Common myeloid progenitor, CD34-positive (primary cell): ENCODE data around the gene ARMC9.
"Not testable (repeated sequence)": the region's sequence is repeated elsewhere in the genome, so short reads cannot be mapped to it uniquely, and the experiment has no call there.

ENCODE experiments used
- CTCF ChIA-PET: fragments of 350-600 bp; sonication (Branson Sonifier 250); formaldehyde crosslinking; loops from one replicate; lab custom pipeline; 2021; ENCODE audit warnings: antibody characterized with exemption; lab: Charles Lee
- POLR2A ChIA-PET: fragments of 350-600 bp; sonication (Branson Sonifier 250); formaldehyde crosslinking; loops from one replicate; lab custom pipeline; 2021; ENCODE audit warnings: antibody characterized with exemption; lab: Charles Lee
- DNase-seq, 3 donors: peaks; one replicate each; pipeline versions ENCODE4 v3.0.0 to v3.0.0-alpha.2; 2013
- H3K27ac ChIP-seq, 2 experiments: 1 replicate in 1 of 2; 2 replicates in 1 of 2; pipeline ENCODE4 v1.7.0; 2013; ENCODE audit warnings: inconsistent platforms in 2 of 2, low read length in 2 of 2, mild to moderate bottlenecking in 2 of 2, low read depth in 1 of 2, moderate library complexity in 1 of 2; ENCODE audit not compliant: severe bottlenecking in 2 of 2, insufficient read depth in 1 of 2, poor library complexity in 1 of 2
- H3K27me3 ChIP-seq, 5 experiments: replicated peaks in 2 of 5; 1 replicate in 3 of 5; 2 replicates in 2 of 5; pipeline versions ENCODE4 v1.6.1 to v1.7.0; 2013; ENCODE audit warnings: low read length in 4 of 5, mild to moderate bottlenecking in 2 of 5, moderate library complexity in 2 of 5, inconsistent platforms in 1 of 5; ENCODE audit not compliant: insufficient read depth in 5 of 5, control insufficient read depth in 4 of 5
- H3K36me3 ChIP-seq, 4 experiments: 1 replicate in 2 of 4; 2 replicates in 2 of 4; pipeline versions ENCODE4 v1.6.1 to v1.7.0; 2013; ENCODE audit warnings: low read length in 3 of 4, control low read depth in 1 of 4, mild to moderate bottlenecking in 1 of 4; ENCODE audit not compliant: control insufficient read depth in 4 of 4, insufficient read depth in 4 of 4
- H3K4me1 ChIP-seq, 4 experiments: 1 replicate in 3 of 4; 2 replicates in 1 of 4; pipeline versions ENCODE4 v1.6.1 to v1.7.1; 2013; ENCODE audit warnings: low read length in 3 of 4, mild to moderate bottlenecking in 3 of 4, control low read depth in 1 of 4, inconsistent platforms in 1 of 4, moderate library complexity in 1 of 4; ENCODE audit not compliant: control insufficient read depth in 4 of 4, insufficient read depth in 4 of 4; ENCODE audit errors: control extremely low read depth in 1 of 4
- H3K4me3 ChIP-seq, 7 experiments: 1 replicate in 4 of 7; 2 replicates in 3 of 7; pipeline versions ENCODE4 v1.5.1 to v1.7.0; 2013; ENCODE audit warnings: mild to moderate bottlenecking in 7 of 7, low read length in 6 of 7, moderate library complexity in 6 of 7, inconsistent platforms in 2 of 7, low read depth in 2 of 7, control low read depth in 1 of 7; ENCODE audit not compliant: insufficient read depth in 4 of 7, control insufficient read depth in 1 of 7; ENCODE audit errors: extremely low read depth in 1 of 7
- H3K9me3 ChIP-seq, 5 experiments: 1 replicate in 4 of 5; 2 replicates in 1 of 5; pipeline versions ENCODE4 v1.6.1 to v1.7.1; 2013; ENCODE audit warnings: low read length in 4 of 5, mild to moderate bottlenecking in 2 of 5, inconsistent platforms in 1 of 5, low read depth in 1 of 5, moderate library complexity in 1 of 5; ENCODE audit not compliant: control insufficient read depth in 4 of 5, insufficient read depth in 2 of 5; ENCODE audit errors: control extremely low read depth in 1 of 5
- WGBS: methylation state at CpG from one replicate; pipeline ENCODE4 v1.1.5; 2013; ENCODE audit not compliant: insufficient coverage; 5-methylcytosine and 5-hydroxymethylcytosine counted together

Gene ARMC9

GRCh38 chr2:231191896-231192872, 6.2 kb upstream of the ARMC9 start:
- no peak overlapping the region for H3K27ac ChIP-seq
- 94% methylated on average over 8 of the region's 19 CpGs for WGBS
- peak in 1 of 3 donors; percentile 13 for DNase-seq
- POLR2A ChIA-PET, result interaction anchor here (0.7 kb wide), 1 partner anchor 152 kb away, joined by 3 read pairs; no protein-coding TSS in a partner anchor
- CTCF ChIA-PET, result interaction anchor here (0.7 to 1.4 kb wide), 7 partner anchors 10 to 220 kb away, joined by 3 to 4 read pairs (median 3); no protein-coding TSS in a partner anchor
- H3K36me3 ChIP-seq, result no peaks in the 10 kb centered on the region
- H3K9me3 ChIP-seq, result peaks cover 0 to 1% (median 0%) of the 10 kb centered on the region in 5 experiments
- no peak overlapping the region for H3K4me3 ChIP-seq
- peaks cover 0 to 5% (median 2%) of the 10 kb centered on the region in 4 experiments for H3K4me1 ChIP-seq
- H3K27me3 ChIP-seq, result peaks cover 3 to 17% (median 7%) of the 10 kb centered on the region in 5 experiments

- Histone ChIP-seq H3K9me3 (peaks cover 0 to 1% (median 0%) of the 10 kb centered on the region in 5 experiments), H3K27me3 (peaks cover 3 to 17% (median 7%) of the 10 kb centered on the region in 5 experiments), H3K36me3 (no peaks in the 10 kb centered on the region), H3K4me1 (peaks cover 0 to 11% (median 8%) of the 10 kb centered on the region in 4 experiments), H3K4me3 (no peak overlapping the region), H3K27ac (no peak overlapping the region)
- 100% methylated on average over 2 of the region's 3 CpGs for WGBS
- ChIA-PET CTCF (interaction anchor here (0.7 to 1.0 kb wide), 2 partner anchors 11 to 219 kb away, joined by 3 to 4 read pairs; no protein-coding TSS in a partner anchor), POLR2A (no interaction called here)
- no peak for DNase-seq
These were observed 5.2 kb upstream of the ARMC9 start for GRCh38 chr2:231193216-231193615.

- WGBS, result 100% methylated on average over 3 of the region's 5 CpGs
- POLR2A ChIA-PET, result no interaction called here
- CTCF ChIA-PET, result interaction anchor here (0.7 to 2.4 kb wide), 3 partner anchors 10 to 874 kb away, joined by 3 to 7 read pairs (median 3); no protein-coding TSS in a partner anchor
- peaks cover 0 to 16% (median 15%) of the 10 kb centered on the region in 4 experiments for H3K4me1 ChIP-seq
- no peak overlapping the region for H3K4me3 ChIP-seq
- peaks cover 0 to 1% (median 0%) of the 10 kb centered on the region in 5 experiments for H3K9me3 ChIP-seq
- H3K27me3 ChIP-seq, result peaks cover 0 to 3% (median 2%) of the 10 kb centered on the region in 5 experiments
- no peak overlapping the region for H3K27ac ChIP-seq
- no peaks in the 10 kb centered on the region for H3K36me3 ChIP-seq
- no peak for DNase-seq
These were observed 1.8 kb upstream of the ARMC9 start for GRCh38 chr2:231196592-231196991.

GRCh38 chr2:231197196-231197595, 1.2 kb upstream of the ARMC9 start:
- H3K27me3 ChIP-seq, H3K36me3 ChIP-seq, POLR2A ChIA-PET, DNase-seq, H3K27ac ChIP-seq, H3K9me3 ChIP-seq: not testable (repeated sequence)
- peak overlapping the region in 2 of 7 experiments; percentile 90 to 96 for H3K4me3 ChIP-seq
- CTCF ChIA-PET, result interaction anchor here (0.7 to 2.4 kb wide), 2 partner anchors 9 to 874 kb away, joined by 3 to 7 read pairs; no protein-coding TSS in a partner anchor
- peaks cover 0 to 16% (median 15%) of the 10 kb centered on the region in 4 experiments for H3K4me1 ChIP-seq
- 94% methylated on average over 3 of the region's 7 CpGs for WGBS

GRCh38 chr2:231197706-231198290, 633 bp upstream of the ARMC9 start:
- POLR2A ChIA-PET, result no interaction called here
- peaks cover 0 to 16% (median 15%) of the 10 kb centered on the region in 4 experiments for H3K4me1 ChIP-seq
- no peak overlapping the region for H3K27ac ChIP-seq
- H3K9me3 ChIP-seq, result peaks cover 0 to 1% (median 0%) of the 10 kb centered on the region in 5 experiments
- peak overlapping the region; percentile 68 to 96 (median 89) for H3K4me3 ChIP-seq
- CTCF ChIA-PET, result interaction anchor here (2.4 kb wide), 1 partner anchor 8 kb away, joined by 7 read pairs; no protein-coding TSS in a partner anchor
- peak in 1 of 3 donors; percentile 3 for DNase-seq
- H3K36me3 ChIP-seq, result no peaks in the 10 kb centered on the region
- H3K27me3 ChIP-seq, result peaks cover 0 to 3% (median 0%) of the 10 kb centered on the region in 5 experiments
- 29% methylated on average over 8 of the region's 11 CpGs for WGBS

GRCh38 chr2:231199219-231199618, 788 bp downstream of the ARMC9 start:
- Histone ChIP-seq H3K27me3 (peaks cover 0 to 3% (median 0%) of the 10 kb centered on the region in 5 experiments), H3K4me1 (peaks cover 0 to 16% (median 15%) of the 10 kb centered on the region in 4 experiments), H3K27ac (no peak overlapping the region), H3K36me3 (no peaks in the 10 kb centered on the region), H3K9me3 (peaks cover 0 to 1% (median 0%) of the 10 kb centered on the region in 5 experiments), H3K4me3 (peak overlapping the region in 6 of 7 experiments; percentile 81 to 96 (median 89))
- POLR2A ChIA-PET, result no interaction called here
- CTCF ChIA-PET, result no interaction called here
- WGBS, result 69% methylated on average over 4 of the region's 5 CpGs
- DNase-seq, result no peak
